ENCODE measurements around the gene ALG6. TPM values are rescaled to one million over a fixed set of nuclear protein-coding genes. Genes with fewer than 3 reads are reported as not detected.

ALG6 gene
- total and polyA plus RNA-seq, 5 donors from 2014 or later = 20.0 to 26.7 (median 21.2) TPM

DNA sequence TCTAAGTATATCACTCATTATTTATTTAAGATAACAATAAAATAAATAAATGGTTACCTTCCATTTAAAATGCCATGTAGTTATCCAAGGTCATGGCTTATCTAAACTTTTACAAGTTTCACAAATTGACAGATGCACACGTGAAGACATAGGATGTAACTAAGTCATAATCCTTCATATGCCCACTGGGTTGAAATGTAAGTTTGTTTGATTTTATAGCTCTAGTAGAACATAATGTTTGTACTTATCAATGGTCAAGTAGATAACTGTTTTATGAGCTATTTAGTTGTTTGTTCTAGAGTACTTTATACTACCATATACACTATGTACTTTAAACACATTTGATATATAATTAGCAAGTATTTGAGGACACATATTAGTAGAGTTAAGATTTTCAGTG lies 112.6 kb downstream of the ALG6 start:
- H3K36me3 Mint-ChIP-seq = peaks cover 5% of the 10 kb centered on the region

DNA sequence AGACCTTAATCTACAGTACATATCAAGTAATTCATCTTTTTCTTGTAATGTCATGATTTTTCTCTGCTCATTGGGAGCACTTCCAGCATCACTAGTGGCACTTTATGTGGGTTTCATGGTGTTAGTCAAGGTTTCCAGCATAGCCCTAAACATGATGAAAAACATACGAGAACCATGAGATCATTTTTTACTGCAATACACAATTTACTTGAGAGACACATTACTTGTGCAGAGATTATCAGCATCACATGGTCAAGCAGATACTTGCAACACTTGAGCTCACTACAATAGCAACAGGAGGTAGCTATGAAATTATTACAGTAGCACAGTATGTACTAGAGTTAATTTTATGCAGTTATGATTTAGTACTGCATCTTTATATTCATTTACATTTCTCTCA lies 119.2 kb downstream of the ALG6 start:
- no peak overlapping the region for H3K27ac Mint-ChIP-seq
- Histone ChIP-seq H3K36me3 (ENCODE audit: control insufficient read depth, insufficient read depth, low read length) (no peaks in the 10 kb centered on the region), H3K27ac (ENCODE audit: insufficient read depth, low read length, poor library complexity, severe bottlenecking) (no peak overlapping the region), H3K9me3 (ENCODE audit: control insufficient read depth in 2 of 2, low read length in 2 of 2) (no peaks in the 10 kb centered on the region), H3K4me3 (ENCODE audit: low read depth, low read length) (no peak overlapping the region), H3K27me3 (ENCODE audit: control insufficient read depth, insufficient read depth, low read length) (no peaks in the 10 kb centered on the region), H3K4me1 (ENCODE audit: control insufficient read depth, insufficient read depth, low read length, poor library complexity, severe bottlenecking) (no peaks in the 10 kb centered on the region)
- H3K4me3 Mint-ChIP-seq = no peak overlapping the region
- H3K36me3 Mint-ChIP-seq = peaks cover 4% of the 10 kb centered on the region
- H3K4me1 Mint-ChIP-seq = peaks cover 0 to 5% (median 2%) of the 10 kb centered on the region in 4 donors
- no peak for DNase-seq
- no peaks in the 10 kb centered on the region for H3K27me3 Mint-ChIP-seq
- ATAC-seq (ENCODE audit: low read depth in 2 of 2) = no peak
- peaks cover 0 to 1% (median 0%) of the 10 kb centered on the region in 7 donors for H3K9me3 Mint-ChIP-seq

More for the DNA sequence above, 112.6 kb downstream of the ALG6 start:
- H3K27me3 Mint-ChIP-seq = no peaks in the 10 kb centered on the region
- no peak overlapping the region for H3K4me3 ChIP-seq (ENCODE audit: low read depth, low read length)
- no peak overlapping the region for H3K27ac Mint-ChIP-seq
- H3K4me1 ChIP-seq (ENCODE audit: control insufficient read depth, insufficient read depth, low read length, poor library complexity, severe bottlenecking) = no peaks in the 10 kb centered on the region
- H3K4me1 Mint-ChIP-seq = peaks cover 0 to 10% (median 0%) of the 10 kb centered on the region in 4 donors
- no peak overlapping the region for H3K27ac ChIP-seq (ENCODE audit: insufficient read depth, low read length, poor library complexity, severe bottlenecking)
- DNase-seq (no peak), ATAC-seq (ENCODE audit: low read depth in 2 of 2) (no peak)
- peaks cover 0 to 1% (median 0%) of the 10 kb centered on the region in 7 donors for H3K9me3 Mint-ChIP-seq
- H3K36me3 ChIP-seq (ENCODE audit: control insufficient read depth, insufficient read depth, low read length) = no peaks in the 10 kb centered on the region
- no peaks in the 10 kb centered on the region for H3K27me3 ChIP-seq (ENCODE audit: control insufficient read depth, insufficient read depth, low read length)
- no peaks in the 10 kb centered on the region for H3K9me3 ChIP-seq (ENCODE audit: control insufficient read depth in 2 of 2, low read length in 2 of 2)
- H3K4me3 Mint-ChIP-seq = no peak overlapping the region

DNA sequence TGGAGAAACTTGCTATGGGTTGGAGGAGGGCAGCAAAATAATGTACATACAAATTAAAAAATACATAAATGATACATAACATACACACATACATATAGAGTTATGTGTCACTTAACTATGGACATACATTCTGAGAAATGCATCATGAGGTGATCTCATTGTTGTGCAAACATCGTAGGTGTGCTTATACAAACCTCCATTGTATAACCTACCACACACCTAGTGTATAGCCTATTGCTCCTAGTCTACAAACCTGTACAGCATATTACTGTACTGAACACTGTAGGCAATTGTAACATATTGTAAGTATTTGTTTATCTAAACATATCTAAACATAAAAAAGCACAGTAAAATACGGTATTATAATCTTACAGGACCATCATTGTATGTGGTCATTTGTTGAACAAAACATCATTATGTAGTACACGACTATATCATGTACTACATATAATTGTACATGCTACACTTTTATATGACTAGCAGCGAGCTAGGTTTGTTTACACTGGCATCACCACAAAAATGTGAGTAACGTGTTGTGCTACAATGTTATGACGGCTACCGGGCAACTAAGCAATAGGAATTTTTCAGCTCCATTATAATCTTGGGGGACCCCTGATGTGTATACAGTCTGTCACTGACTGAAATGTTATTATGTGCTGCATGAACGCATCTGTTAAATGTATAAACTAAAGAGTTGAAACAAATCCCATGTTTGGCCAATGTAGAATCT lies 120.1 kb downstream of the ALG6 start:
- no peaks in the 10 kb centered on the region for H3K36me3 ChIP-seq (ENCODE audit: control insufficient read depth, insufficient read depth, low read length)
- no peak for ATAC-seq (ENCODE audit: low read depth in 2 of 2)
- Mint-ChIP-seq H3K36me3 (peaks cover 6% of the 10 kb centered on the region), H3K4me1 (peaks cover 0 to 11% (median 3%) of the 10 kb centered on the region in 4 donors), H3K9me3 (peaks cover 0 to 1% (median 0%) of the 10 kb centered on the region in 7 donors), H3K4me3 (no peak overlapping the region), H3K27ac (no peak overlapping the region), H3K27me3 (no peaks in the 10 kb centered on the region)
- no peaks in the 10 kb centered on the region for H3K4me1 ChIP-seq (ENCODE audit: control insufficient read depth, insufficient read depth, low read length, poor library complexity, severe bottlenecking)
- no peak overlapping the region for H3K27ac ChIP-seq (ENCODE audit: insufficient read depth, low read length, poor library complexity, severe bottlenecking)
- H3K9me3 ChIP-seq (ENCODE audit: control insufficient read depth in 2 of 2, low read length in 2 of 2) = no peaks in the 10 kb centered on the region
- no peak overlapping the region for H3K4me3 ChIP-seq (ENCODE audit: low read depth, low read length)
- no peaks in the 10 kb centered on the region for H3K27me3 ChIP-seq (ENCODE audit: control insufficient read depth, insufficient read depth, low read length)
- no peak for DNase-seq

Other genes with a start within 250 kb of the ALG6 start
- gene FOXD3, start 45.1 kb upstream of the ALG6 start, total RNA-seq = not detected
- gene FOXD3, start 45.1 kb upstream of the ALG6 start, polyA plus RNA-seq = not detected
- 11.3 TPM for gene ITGB3BP, start 155.6 kb downstream of the ALG6 start, total RNA-seq
- 10 to 100 TPM; 19.1 to 29.9 (median 24.3) TPM for gene ITGB3BP, start 155.6 kb downstream of the ALG6 start, polyA plus RNA-seq
- 13.1 TPM for gene EFCAB7, start 155.9 kb downstream of the ALG6 start, total RNA-seq
- 1 to 10 TPM; 2.9 to 7.1 (median 4.1) TPM for gene EFCAB7, start 155.9 kb downstream of the ALG6 start, polyA plus RNA-seq
- 12.6 TPM for gene PGM1, start 225.8 kb downstream of the ALG6 start, total RNA-seq
- 10 to 100 TPM; 24.2 to 35.4 (median 26.9) TPM for gene PGM1, start 225.8 kb downstream of the ALG6 start, polyA plus RNA-seq